RPMI7951 (cell line): ENCODE data around the gene ERAP2. TPM values are rescaled to one million over a fixed set of nuclear protein-coding genes. Genes with fewer than 3 reads are reported as not detected.

Experiments
- DNase-seq: peaks from one replicate; pipeline ENCODE4 v3.0.0-alpha.2; 2012; ENCODE audit warnings: low read depth
- total RNA-seq: library from RNA; depleted of rRNA; stranded (reverse); fragments of >200 nt; shearing (Covaris generic); gene quantifications from 2 replicates; pipeline ENCODE4 v1.2.3, GENCODE V29; 2014

The ERAP2 gene
- total RNA-seq, 1 experiment from 2014 or later, result 159 TPM

DNA sequence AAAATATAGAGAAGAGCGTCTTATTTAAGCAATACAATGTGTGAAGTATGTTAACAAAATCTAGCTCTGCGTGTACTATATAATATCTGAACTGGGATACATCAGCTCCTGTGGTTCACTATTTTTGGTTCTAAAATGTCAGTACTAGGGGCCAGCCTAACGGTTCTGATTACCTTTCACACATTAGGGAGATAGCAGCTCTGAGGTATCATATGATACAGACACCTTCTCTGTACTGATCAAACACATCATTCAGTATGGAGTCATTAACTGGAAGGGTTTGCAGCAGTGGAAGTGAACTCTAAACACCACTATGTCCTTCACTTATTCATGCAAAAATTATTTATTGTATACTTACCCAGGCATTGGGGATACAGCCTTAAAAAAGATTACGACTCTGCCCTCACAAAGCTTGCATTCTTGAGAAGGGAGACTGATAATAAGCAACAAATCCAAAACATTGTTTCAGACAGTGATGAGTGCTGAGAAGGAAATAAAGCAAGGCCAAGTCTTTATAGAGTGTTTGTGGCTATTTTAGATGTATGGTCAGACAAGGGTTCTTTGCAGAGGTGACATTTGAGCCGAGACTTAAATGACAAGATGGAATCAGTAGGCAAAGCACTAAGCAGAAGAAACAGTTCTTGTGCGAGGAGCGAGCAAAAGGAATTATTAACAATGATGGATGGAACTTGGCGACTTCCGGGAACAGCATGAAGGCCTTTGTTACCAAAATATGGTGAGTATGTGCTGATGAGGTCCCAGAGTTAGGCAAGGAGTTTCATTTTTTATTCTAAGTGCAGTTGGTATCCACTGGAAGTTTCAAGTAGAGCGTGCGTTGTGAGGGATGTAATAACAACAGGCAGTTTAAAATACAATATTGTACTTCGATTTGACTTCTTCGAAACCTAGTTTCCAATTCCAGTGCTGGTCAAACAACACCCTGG, 57.7 kb downstream of the ERAP2 start:
- DNase-seq, result no peak

DNA sequence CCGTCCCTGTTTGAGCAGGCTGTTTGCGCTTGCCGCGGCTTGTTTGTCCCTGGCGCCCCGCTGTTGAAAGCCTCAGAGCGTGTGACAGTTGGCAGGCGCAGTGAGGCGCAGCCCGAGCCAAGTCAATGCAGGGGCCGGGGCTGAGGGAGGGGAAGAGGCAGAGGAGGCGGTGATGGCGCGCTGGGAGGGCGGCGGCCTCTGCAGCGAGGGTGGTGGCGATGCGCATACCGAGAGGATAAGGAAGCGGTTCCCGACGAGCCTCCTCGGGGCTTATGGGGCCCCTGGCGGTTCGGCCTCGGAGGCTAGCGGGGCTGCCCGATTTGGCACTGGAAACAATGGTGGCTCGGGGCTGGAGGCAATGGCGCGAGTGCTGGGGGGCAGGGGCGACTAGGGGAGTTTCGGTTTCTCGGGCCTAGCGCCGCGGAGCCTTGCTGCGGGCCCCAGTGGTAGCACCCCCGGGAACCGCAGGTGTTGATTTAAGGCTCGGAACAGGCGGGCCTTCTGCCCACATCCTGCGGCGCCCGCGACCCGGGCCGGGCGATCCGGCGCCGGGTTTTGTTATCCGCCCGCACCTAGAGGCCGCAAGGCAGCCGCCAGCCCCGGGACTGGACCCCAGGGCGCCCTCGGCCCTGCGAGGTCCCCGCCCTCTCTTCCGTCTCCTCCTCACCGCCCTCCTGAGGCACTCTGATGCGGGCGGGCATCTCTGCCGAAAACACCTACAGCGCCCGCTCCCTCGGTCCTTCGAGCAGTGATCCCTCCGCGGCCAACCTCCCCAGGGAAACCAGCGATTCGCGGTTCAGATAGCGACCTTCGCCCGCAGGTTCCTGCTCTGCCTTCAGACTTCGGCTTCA, 58.6 kb downstream of the ERAP2 start:
- peak; percentile 94 for DNase-seq

DNA sequence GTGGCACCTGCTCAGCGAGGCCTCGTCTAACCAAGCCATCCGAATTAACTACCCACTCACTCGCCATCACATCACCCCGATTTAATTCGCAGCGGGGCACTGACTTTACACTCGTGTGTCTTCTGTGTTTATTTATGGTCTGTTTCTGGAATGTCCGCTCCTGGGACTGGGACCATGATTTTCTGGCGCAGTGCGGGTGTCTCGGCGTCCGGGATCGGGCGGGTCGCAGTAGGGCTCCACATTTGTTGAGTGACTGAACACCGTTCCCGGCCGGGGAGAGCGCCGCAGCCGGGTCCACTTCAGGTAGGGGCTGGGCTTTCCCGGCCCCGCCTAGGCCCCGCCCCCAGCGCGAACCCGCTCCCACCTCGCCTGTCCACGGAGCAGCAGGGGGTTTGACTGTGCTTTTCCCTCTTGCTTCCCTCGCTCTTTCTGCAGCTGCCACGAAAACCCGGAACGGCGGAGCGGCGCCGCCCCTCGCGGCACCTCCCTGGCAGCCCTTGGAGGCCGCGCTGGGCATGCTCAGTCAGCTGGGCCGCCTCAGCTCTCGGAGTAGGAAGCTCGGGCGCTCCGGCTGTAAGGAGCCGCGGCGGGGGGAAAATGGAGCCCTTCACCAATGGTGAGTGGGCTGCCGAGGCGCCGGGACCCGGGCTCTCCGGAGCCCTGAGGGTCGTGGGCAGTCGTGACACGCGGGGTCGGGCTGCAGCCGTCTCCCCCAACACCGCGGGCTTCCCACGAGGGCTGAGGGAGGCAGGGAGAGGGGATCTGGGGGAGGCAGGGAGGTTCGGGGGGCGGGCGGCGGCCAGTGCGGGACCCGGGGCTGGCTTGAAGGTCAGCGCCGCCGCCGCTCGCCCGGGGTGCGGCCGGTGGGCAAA, 59.5 kb downstream of the ERAP2 start, which contains the start of gene LNPEP:
LNPEP (plus strand) TSS at position 522 of the 872 bp plus-strand sequence; CDS start at position 598, 76 bp downstream.
- DNase-seq, result peak; percentile 95

DNA sequence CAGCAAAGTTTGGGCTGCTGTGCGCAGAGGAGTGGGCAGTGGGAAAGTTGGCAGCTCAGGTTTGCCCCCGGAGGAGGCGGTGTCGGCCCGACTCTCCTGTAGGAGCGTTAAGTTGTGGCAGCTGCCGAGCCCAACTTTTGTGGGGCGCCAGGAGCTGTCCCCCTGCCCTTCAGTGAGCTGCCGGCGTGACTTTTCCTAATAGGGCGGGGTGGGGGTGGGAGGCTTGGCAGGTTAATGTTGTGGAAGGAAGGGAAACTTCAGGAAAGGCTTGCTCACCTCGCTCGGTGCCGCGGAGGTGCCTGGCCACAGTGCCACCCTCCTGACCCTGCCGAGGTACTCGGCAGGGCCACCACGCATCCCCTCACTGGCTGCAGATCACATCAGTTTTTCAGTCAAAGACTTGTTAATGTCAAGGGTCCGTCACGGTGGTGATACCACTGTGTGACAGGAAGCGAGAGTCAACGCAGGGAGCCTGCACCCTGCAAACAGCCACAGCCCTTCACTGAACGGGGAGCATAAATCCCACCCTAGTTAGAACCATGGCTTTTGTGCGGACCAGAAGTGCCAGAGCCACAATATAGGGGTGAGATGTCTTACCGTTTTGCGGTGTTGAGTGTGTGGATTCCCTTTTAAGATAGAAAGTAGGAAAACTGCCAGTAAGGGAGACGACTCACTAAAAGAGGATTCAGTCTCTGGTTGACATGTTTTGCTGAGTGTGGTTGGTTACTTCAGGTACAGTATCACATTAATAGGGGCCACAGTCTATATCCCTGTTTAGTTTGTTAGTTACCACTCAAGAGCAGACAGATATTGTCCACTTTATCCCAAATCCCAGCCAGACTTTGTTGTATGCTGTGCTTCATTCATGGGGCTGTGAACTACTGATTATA, 60.4 kb downstream of the ERAP2 start:
- DNase-seq, result peak; percentile 28

DNA sequence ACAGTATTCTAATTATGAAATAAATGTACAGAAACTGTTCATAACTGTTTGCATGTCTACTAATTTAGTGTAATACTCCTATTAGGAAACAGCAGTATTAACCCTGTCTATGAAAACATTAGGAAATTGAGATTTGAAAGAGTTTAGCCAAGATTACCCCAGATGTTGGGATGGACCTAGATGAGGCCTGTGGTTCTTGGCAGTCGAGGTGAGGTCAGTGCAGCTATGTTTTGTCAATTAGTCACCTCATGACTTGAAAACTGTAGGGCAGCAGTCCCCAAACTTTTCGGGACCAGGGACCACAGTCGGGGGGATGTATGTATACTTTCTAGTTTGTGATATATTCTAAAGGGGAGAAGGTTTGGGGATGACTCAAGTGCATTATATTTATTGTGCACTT, 64.3 kb downstream of the ERAP2 start:
- peak; percentile 18 for DNase-seq

DNA sequence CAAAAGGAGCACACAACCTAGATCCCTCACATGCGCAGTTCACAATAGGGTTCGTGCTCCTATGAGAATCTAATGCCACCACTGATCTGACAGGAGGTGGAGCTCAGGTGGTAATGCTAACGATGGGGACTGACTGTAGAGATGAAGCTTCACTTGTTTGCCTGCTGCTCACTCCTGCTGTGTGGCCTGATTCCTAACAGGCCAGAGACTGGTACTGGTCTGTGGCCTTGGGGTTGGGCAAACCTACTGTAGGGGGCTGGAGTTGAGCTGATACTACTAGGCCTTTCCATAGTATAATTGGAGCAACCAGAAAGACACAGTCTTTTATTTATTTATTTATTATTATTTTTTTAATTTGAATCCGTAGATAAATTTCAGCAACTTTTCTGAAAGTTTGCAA, 64.8 kb downstream of the ERAP2 start:
- DNase-seq, result no peak

DNA sequence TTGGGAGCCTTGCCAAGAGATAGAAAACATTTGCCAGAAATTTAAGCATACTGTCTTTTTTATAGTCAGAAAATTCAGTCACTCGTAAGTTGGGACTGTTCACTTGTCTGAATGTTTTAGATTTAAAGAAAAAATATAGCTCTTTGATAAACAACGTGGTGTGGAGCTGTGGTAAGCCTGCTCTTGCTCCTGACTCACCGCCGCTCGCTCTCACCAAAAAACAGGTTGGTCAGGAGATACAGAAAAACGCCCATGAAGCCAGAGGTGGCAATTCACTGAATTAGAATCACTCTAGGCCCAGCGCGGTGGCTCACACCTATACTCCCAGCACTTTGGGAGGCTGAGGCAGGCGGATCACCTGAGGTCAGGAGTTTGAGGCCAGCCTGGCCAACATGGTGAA, 65.8 kb downstream of the ERAP2 start:
- no peak for DNase-seq

DNA sequence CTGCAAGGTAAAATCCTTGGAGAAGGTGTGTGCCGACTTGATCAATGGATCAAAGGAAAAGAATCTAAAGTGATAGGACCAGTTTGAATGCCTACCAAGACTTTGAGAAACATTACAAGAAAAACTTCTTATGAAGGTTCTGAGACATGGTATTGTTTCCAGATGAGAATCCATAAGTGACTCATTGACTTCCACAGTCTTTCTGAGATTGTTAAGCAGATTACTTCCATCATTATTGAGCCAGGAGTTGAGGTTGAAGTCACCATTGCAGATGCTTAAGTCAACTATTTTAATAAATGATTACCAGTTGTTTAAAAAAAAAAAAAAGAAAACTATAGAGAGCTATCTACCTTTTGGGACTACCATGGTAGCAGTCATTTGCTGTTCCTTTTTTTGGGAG, 66.6 kb downstream of the ERAP2 start:
- DNase-seq, result peak; percentile 39

DNA sequence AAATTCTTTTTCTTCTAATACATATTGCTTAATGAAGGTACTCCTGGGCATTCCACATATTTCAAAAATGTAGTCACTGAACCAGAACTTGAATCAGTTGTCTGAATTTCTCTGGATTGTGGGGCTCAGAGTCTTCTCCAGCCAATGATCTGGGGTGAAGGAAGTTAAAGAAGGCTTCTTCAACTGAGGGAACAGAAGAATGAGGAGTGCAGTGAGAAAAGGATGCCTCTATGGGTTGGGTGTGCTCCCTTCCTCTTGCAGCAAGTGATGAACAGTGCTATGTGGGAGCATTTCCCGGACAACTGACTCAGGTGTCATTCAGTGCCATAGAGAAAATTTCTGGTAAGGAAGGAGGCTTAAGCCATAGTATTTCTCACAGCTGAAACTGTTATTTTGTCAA, 67.5 kb downstream of the ERAP2 start:
- no peak for DNase-seq

DNA sequence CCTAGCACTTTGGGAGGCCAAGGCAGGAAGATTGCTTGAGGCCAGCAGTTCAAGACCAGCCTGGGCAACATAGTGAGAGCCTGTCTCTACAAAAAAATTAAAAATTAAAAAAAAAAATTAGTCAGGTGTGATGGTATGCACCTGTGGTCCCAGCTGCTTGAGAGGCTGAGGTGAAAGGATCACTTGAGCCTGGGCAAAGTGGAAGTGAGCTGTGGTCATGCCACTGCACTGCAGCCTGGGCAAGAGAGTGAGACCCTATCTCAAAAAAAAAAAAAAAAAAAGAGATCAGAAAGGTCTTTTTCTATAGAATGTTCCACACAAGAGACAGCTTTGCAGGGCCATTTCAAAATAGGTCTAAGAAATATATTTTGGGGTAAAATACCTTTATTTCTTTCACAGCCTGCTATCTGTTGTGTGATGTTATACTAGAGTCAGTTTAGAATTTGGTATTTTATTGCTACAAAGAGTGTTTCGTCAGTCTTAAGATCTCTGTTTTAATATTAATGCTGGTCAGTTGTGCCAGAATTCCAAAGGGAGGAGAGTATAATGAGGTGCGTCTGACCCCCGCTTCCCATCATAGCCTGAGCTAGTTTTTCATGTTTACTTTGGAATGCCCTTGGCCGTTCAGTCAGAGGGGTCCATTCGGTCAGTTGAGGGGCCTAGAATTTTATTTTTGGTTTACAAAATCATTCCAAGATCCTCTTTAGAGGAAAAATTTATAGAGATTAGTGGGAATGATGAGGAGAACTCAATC, 69.0 kb downstream of the ERAP2 start:
- no peak for DNase-seq

DNA sequence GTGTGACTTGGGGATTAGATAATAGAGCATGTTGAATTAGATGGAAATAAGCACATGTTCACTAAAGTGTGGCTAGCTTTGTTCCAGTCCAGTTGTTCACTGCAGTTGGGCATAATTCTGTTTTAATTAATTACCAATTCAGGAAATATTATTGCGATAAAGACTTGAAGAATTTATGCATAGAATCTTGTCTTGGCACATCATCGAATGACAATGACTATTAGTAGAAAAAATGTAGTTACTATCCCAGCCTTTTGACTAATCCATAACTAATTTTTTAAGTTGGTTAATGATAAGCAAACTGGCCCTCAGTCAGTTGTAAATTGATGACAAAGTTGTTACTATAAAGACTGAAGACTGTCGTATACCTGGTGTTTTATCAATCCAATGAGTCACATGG, 70.1 kb downstream of the ERAP2 start:
- DNase-seq, result no peak

DNA sequence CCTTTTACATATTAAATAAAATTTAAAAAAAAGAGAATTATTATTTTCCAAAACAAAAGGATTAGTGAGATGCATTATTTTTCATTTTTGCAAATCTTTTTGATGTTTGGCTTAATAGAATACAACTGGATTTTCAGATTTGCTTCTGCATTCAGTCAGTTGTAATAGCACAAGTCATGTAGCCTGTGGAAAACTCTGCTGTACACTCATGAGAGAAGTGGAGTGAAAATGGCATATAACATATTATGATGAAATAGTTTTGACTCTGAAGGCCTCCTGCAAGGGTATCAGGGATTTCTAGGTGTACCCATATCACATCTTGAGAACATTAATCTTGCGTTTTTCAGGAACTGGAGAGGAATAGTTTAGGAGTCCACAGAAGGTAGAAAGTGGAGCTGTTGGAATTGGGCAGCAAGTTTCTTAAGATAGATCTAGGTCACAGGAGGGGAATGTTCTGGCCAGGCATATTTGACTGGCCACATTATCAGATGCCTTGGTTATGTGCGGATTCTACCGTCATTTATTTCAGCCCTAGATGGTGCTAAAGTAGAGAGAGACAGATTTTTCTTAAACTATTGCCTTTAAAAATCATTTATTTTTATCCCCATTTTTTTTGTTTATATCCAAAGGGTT, 75.9 kb downstream of the ERAP2 start:
- DNase-seq, result no peak

DNA sequence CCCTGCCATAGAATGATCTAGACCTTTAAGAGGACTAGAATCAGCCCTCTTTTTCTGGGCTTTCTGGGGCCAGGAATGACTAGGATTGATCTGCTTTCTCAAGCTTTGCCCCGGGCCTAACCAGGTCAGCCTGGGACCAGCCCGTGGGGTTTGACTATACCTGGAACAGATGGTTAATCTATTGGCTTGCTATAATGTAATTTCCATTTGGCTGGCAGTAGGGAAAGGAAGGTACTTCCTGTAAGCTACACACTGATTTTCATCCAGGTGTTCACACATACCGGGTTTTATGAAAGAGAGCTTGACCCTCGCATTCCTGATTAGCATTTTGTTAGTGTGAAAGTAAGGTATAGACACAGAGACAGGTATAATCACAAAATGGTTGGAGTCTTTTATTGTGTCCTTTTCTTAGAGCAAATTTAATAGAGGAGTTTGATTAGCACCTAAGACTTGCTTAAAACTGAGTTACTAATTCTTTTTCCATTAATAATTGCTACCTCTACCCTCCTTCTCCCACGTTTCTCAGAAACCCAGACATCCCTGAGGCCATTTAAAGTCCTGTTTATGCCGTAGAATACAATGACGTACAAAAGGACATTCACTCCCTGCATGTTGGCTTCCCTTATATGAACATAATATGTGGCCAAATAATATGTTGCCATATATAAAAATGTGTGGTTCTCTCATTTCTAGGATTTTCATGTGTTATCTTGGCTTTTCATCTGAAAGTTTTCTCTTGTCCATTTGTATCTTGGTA, 76.9 kb downstream of the ERAP2 start:
- DNase-seq, result no peak

DNA sequence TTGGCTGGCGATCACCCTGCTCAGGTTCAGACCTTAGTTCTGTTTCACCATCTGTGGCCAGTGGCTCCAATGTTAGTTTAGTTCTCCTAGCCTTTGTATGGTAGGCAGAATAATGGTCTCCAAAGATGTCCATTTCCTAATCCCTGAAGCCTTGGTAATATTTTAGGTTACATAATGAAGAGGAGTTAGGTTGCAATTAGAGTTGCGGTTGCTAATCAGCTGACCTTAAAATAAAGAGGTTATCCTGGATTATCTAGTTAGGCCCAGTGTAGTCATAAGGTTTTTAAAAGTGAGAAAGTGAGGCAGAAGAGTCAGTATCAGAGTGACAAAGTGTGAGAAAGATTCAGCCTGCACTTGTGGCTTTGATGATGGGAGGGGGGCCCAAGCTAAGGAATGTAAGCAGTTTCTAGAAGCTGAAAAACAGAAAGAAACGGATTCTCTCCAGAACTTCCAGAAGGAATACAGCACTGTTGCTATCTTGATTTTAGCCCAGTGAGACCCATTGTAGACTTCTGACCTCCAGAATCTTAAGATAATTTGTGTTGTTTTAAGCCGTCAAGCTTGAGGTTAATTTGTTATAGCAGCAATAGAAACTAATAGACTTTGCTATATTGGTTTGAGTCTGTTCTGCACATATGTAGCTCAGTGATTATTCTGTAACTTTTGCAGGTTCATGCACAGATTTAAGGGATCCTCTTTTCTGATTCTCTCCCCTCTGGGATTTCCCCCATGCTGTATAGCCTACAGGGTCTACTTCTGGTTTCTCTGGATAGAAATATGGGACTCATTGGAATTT, 81.2 kb downstream of the ERAP2 start:
- DNase-seq, result no peak

DNA sequence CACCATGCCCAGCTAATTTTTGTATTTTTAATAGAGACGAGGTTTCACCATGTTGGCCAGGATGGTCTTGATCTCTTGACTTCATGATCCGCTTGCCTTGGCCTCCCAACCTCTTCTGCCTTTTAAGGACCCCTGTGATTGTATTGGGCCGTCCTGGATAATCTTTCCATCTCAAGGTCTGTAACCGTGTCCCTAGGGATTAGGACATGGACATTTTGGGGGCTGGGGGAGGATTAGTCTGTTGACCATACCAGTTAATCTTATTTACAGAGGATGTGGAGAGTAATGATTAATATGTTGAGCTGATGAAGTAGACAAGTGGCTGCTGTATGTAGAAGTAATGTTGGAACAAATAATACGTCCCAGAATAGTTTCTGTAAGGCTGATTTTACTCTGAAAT, 82.7 kb downstream of the ERAP2 start:
- DNase-seq, result no peak

DNA sequence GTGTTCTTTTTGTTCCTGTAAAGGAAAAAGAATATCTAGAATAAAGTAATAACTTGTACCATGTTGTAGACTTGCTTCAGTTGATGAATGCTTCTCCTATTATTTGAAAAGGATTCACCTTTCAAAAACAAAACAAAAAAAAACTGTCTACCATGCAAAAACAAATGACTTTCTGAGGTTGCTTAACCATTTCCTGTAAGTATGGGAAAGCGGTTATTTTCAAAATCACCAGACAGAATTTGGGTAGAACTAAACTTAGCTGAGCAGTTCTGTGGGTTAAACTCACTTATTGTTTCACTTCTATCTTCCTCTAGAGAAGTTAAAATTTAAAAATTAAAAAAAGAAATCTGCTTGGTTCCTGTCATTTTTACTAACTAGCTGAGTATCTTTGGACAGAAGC, 84.8 kb downstream of the ERAP2 start:
- peak; percentile 7 for DNase-seq

DNA sequence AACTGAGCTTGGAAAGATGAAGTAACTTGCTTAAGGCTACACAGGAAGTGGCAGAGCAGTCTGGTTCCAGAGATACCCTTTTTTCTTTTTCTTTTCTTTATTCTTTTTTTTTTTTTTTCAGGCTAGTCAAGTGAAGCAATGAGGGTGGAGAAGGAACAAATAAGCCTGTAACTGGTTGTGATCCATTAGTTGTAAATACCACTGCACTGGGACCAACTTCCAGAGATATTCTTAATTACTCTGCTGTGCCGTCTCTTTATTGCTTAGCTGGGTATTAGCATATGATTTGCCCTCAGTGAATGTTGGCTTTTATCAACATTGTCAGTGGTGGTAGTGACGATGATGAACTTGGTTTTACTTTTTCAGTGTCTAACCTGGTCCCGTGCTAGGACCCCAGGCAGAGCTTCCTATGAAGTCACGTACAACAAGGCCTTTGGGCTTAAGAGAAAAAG, 86.3 kb downstream of the ERAP2 start:
- DNase-seq, result peak; percentile 18

DNA sequence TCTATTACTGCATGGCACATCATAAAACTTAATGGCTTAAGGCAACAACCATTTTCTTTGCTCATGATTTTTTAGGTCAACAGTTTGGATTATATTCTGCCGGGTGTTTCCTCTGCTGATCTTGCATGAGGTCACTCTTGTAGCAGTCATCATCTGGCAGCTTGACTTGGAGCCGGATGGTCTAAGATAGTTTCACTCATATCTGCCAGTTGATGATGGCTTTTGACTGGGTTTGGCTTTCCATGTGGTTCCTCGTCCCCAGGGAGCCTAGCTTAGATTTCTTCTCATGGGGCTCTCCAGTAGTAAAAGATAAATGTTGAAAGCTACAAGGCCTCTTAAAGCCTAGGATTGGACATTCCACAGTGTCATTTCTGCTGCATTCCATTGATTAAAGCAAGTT, 87.0 kb downstream of the ERAP2 start:
- DNase-seq, result peak; percentile 81
